Nephron (organoid): ENCODE data around the gene TMEM250.

Source experiments
- H3K27ac Mint-ChIP-seq, 3 experiments: 2 replicates each; pipeline ENCODE4 v1.8.0; 2020; ENCODE audit warnings: mixed read lengths in 3 of 3, mild to moderate bottlenecking in 2 of 3, moderate library complexity in 1 of 3
- H3K27me3 Mint-ChIP-seq: 2 replicates; pipeline ENCODE4 v1.8.0; 2021; ENCODE audit warnings: low read depth, mild to moderate bottlenecking, moderate library complexity, mixed read lengths
- H3K36me3 Mint-ChIP-seq: 2 replicates; pipeline ENCODE4 v1.8.0; 2020; ENCODE audit warnings: low read depth, mixed read lengths
- H3K4me1 Mint-ChIP-seq: 2 replicates; pipeline ENCODE4 v1.8.0; 2020; ENCODE audit warnings: mixed read lengths
- H3K4me3 Mint-ChIP-seq, 3 experiments: 2 replicates each; pipeline ENCODE4 v1.8.0; 2020; ENCODE audit warnings: mild to moderate bottlenecking in 3 of 3, mixed read lengths in 3 of 3, moderate library complexity in 2 of 3
- H3K9me3 Mint-ChIP-seq: 2 replicates; pipeline ENCODE4 v1.8.0; 2020; ENCODE audit warnings: mixed read lengths
- CTCF ChIP-seq, 3 experiments: fragments of 200-600 bp; sonication (generic); IDR thresholded peaks; one replicate each; pipeline ENCODE4 v1.5.0; 2021; ENCODE audit warnings: antibody characterized with exemption in 3 of 3; ENCODE audit not compliant: unreplicated experiment in 3 of 3

The TMEM250 gene

GRCh38 chr9:136117916-136118319 is 757 bp downstream of the TMEM250 start:
- peak overlapping the region; percentile 78 to 90 (median 88) for H3K4me3 Mint-ChIP-seq
- peaks cover 4% of the 10 kb centered on the region for H3K36me3 Mint-ChIP-seq
- H3K27ac Mint-ChIP-seq = peak overlapping the region in 2 of 3 experiments; percentile 84 to 91
- no peak for TF ChIP-seq CTCF (IDR thresholded peaks at IDR 0.05; ENCODE audit: unreplicated experiment in 3 of 3)
- H3K27me3 Mint-ChIP-seq = peaks cover 3% of the 10 kb centered on the region
- no peaks in the 10 kb centered on the region for H3K9me3 Mint-ChIP-seq
- H3K4me1 Mint-ChIP-seq = peaks cover 12% of the 10 kb centered on the region

GRCh38 chr9:136117291-136117915 is 1.3 kb downstream of the TMEM250 start:
- Mint-ChIP-seq H3K27ac (peak overlapping the region in 2 of 3 experiments; percentile 84 to 91), H3K9me3 (no peaks in the 10 kb centered on the region), H3K4me3 (peak overlapping the region; percentile 78 to 90 (median 88)), H3K27me3 (peaks cover 2% of the 10 kb centered on the region), H3K4me1 (peaks cover 10% of the 10 kb centered on the region), H3K36me3 (peaks cover 4% of the 10 kb centered on the region)
- TF ChIP-seq CTCF (IDR thresholded peaks at IDR 0.05; ENCODE audit: unreplicated experiment in 3 of 3) = no peak

GRCh38 chr9:136116360-136117098 is 2.1 kb downstream of the TMEM250 start:
- Mint-ChIP-seq H3K27ac (no peak overlapping the region), H3K9me3 (no peaks in the 10 kb centered on the region), H3K36me3 (peaks cover 4% of the 10 kb centered on the region), H3K4me3 (peak overlapping the region; percentile 54 to 90 (median 68)), H3K27me3 (no peaks in the 10 kb centered on the region), H3K4me1 (peaks cover 8% of the 10 kb centered on the region)
- TF ChIP-seq CTCF (IDR thresholded peaks at IDR 0.05; ENCODE audit: unreplicated experiment in 3 of 3) = no peak

GRCh38 chr9:136115641-136116359 is 2.9 kb downstream of the TMEM250 start:
- Mint-ChIP-seq H3K36me3 (peaks cover 4% of the 10 kb centered on the region), H3K4me1 (peaks cover 10% of the 10 kb centered on the region), H3K4me3 (peak overlapping the region in 2 of 3 experiments; percentile 15 to 16), H3K27me3 (no peaks in the 10 kb centered on the region), H3K27ac (no peak overlapping the region), H3K9me3 (no peaks in the 10 kb centered on the region)
- TF ChIP-seq CTCF (IDR thresholded peaks at IDR 0.05; ENCODE audit: unreplicated experiment in 3 of 3) = no peak

GRCh38 chr9:136115206-136115605 is 3.5 kb downstream of the TMEM250 start:
- no peak for TF ChIP-seq CTCF (IDR thresholded peaks at IDR 0.05; ENCODE audit: unreplicated experiment in 3 of 3)
- no peak overlapping the region for H3K27ac Mint-ChIP-seq
- H3K27me3 Mint-ChIP-seq = no peaks in the 10 kb centered on the region
- peaks cover 4% of the 10 kb centered on the region for H3K36me3 Mint-ChIP-seq
- H3K9me3 Mint-ChIP-seq = no peaks in the 10 kb centered on the region
- H3K4me1 Mint-ChIP-seq = peaks cover 13% of the 10 kb centered on the region
- H3K4me3 Mint-ChIP-seq = peak overlapping the region in 2 of 3 experiments; percentile 15 to 16
